HG03060 (cell line): ENCODE results near the gene CEP20.
"Not testable (repeated sequence)": the region's sequence is repeated elsewhere in the genome, so short reads cannot be mapped to it uniquely, and the experiment has no call there.

Source experiments
- ATAC-seq: cut with Tn5 transposase; IDR thresholded peaks from one replicate; pipeline ENCODE4 v1.9.1; 2021; ENCODE audit warnings: low read depth, moderate number of reproducible peaks; ENCODE audit not compliant: unreplicated experiment

CEP20 gene

DNA sequence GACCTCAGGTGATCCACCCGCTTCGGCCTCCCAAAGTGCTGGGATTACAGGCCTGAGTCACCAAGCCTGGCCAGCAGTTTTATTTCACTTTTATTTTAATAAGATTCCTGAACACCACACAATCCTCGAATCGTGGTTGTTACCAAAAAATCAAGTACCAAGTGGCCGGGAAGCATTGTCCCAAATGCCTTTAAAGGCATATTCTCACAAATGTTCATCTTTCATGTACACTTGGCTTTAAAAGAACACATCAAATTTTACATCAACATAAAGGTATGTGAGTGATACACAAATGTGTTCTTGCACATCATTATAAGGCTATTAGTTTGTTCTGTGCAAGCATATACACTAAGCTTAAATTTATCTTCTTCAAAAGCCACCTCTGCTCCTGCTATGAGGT is 23.5 kb downstream of the CEP20 start:
- no peak for ATAC-seq

- no peak for ATAC-seq
Observed at GRCh38 chr16:15861996-15862395, 26.4 kb downstream of the CEP20 start.

DNA sequence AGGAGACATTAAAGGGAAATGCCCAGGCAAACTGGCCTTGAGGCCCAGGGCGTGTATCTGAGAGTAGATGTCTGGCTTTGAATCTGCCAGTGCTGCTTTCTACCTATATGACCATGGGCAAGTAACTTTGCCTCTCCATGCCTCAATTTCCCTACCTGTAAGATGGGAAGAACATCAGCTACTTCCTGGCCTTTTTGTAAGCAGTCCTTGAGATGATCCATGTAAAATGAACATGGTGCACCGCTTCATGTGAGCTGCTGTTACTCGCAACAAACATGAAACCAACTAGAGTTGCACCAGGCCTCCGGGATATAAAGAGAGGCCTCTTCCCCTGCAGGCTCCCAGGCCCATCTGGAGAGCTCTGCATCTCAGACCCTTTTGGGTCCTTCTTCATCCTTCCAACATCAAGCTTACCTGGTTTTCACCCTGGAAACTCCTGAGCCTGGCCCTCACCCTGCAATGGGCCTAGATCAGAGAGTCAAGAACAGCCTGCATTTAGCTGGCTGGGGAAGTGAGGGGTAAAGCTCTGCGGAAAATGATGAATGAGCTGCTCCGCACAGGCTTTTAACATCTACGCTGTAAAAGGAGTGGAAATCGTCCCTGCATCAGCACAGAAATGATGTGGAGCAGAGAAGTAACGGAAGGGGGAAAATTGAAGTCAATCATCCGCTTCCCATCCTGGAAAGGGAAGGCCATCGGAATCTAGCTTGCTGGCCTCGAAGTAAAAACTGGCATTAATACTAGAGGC is 29.3 kb downstream of the CEP20 start:
- no peak for ATAC-seq

- no peak for ATAC-seq
Observed at GRCh38 chr16:15857724-15858560, 30.5 kb downstream of the CEP20 start.

GRCh38 chr16:15856901-15857698 is 31.3 kb downstream of the CEP20 start, which contains the start of gene MYH11:
MYH11 (minus strand) TSS chr16:15857028; CDS start chr16:15838252, 18,776 bp downstream.
- ATAC-seq: no peak

- ATAC-seq: no peak
Observed at GRCh38 chr16:15856182-15856581, 32.2 kb downstream of the CEP20 start.

DNA sequence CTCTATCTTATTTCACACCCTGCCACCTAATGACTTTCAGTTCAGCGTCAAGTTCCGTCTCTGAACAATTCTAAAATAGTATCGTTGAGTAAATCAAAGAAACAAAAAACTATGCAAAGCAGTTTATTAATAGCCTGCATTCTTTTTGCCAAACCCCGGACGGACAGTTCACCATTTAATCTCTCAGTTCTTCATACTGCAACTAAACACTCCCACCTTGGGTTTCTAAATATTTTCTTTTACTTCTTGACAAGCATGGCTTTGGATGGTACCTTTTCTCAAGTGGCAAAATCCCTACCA is 32.7 kb downstream of the CEP20 start:
- peak; percentile 81 for ATAC-seq

GRCh38 chr16:15854906-15855703 is 33.3 kb downstream of the CEP20 start:
- ATAC-seq: no peak

DNA sequence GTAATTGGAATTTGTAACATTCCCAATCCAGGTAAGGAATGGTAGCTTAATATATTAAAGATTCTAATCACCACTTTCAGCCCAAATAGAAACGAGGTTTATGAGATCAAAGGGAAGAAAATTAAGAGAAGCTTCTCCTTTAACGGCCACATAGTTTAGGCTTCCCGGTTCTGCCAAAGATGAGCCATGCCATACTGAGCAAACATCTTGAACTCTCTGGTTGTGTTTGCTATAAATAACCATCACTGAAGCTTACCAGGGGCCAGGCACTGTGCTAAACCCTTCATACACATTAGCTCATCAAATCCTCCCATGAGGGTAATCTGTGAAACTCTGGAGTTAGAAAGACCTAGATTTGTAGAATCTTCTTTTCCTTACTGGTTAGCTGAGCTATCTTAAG is 34.3 kb downstream of the CEP20 start:
- ATAC-seq: no peak

- no peak for ATAC-seq
Observed at GRCh38 chr16:15853021-15853420, 35.4 kb downstream of the CEP20 start.

- not testable (repeated sequence) for ATAC-seq
Observed at GRCh38 chr16:15850555-15850954, 37.8 kb downstream of the CEP20 start.

GRCh38 chr16:15849209-15849981 is 39.0 kb downstream of the CEP20 start:
- no peak for ATAC-seq

- no peak for ATAC-seq
Observed at GRCh38 chr16:15847611-15848175, 40.7 kb downstream of the CEP20 start.

GRCh38 chr16:15846510-15846909 is 41.9 kb downstream of the CEP20 start:
- no peak for ATAC-seq

GRCh38 chr16:15843635-15844279 is 44.6 kb downstream of the CEP20 start:
- no peak for ATAC-seq

DNA sequence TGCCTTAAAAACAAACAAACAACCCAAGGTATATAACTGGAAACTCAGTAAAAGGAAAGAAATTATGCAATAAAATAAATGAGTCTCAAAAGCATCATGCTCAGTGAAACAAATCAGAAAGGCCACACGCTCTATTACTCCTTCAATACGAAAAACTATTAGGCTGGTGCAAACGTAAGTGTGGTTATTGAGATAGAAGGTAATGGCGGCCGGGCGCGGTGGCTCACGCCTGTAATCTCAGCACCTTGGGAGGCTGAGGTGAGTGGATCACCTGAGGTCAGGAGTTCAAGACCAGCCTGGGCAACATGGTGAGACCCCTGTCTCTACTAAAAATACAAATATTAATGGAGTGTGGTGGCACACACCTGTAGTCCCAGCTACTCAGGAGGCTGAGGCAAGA is 49.2 kb downstream of the CEP20 start:
- not testable (repeated sequence) for ATAC-seq

DNA sequence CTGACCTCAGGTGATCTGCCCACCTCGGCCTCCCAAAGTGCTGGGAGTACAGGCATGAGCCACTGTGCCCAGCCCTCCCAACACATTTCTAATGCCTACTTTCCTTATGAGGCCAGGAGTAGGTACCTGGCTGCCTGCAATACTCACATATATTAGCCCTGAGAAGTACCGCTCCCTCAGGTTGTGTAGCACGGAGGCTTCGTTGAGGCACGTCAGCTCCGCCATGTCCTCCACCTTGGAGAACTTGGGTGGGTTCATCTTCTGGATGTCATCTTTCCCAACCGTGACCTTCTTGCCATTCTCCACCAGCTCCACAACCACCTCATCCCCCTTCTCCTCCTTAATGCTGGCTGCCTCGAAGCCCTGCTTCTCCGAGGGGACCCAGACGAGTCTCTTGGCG is 50.6 kb downstream of the CEP20 start:
- no peak for ATAC-seq

- no peak for ATAC-seq
Observed at GRCh38 chr16:15836965-15837611, 51.3 kb downstream of the CEP20 start.
